Vagina (tissue), 2 donors: Measurements from ENCODE around the gene LRRTM3. TPM values are rescaled to one million over a fixed set of nuclear protein-coding genes. Genes with fewer than 3 reads are reported as not detected.

Source experiments
- DNase-seq, 2 donors: peaks; one replicate each; pipeline ENCODE4 v3.0.0-alpha.2; 2017; ENCODE audit errors: extremely low spot score in 2 of 2
- H3K27ac ChIP-seq: fragments of 200-600 bp; sonication (generic); one replicate; pipeline ENCODE4 v1.5.1; 2019
- H3K27me3 ChIP-seq: fragments of 200-600 bp; sonication (generic); one replicate; pipeline ENCODE4 v1.5.1; 2019
- H3K36me3 ChIP-seq, 2 donors: fragments of 200-600 bp; sonication (generic); one replicate each; pipeline ENCODE4 v1.5.1; 2017 to 2019
- H3K4me1 ChIP-seq: fragments of 200-600 bp; sonication (generic); one replicate; pipeline ENCODE4 v1.5.1; 2019
- H3K4me3 ChIP-seq, 2 donors: fragments of 200-600 bp; sonication (generic); 1 replicate in 1 of 2; 2 replicates in 1 of 2; pipeline ENCODE4 v1.5.1; 2016 to 2019
- H3K9me3 ChIP-seq: fragments of 200-600 bp; sonication (generic); one replicate; pipeline ENCODE4 v1.5.1; 2019
- CTCF ChIP-seq, 3 experiments: fragments of 450-650 bp in 2 of 3; fragments of 200-600 bp in 1 of 3; sonication (generic) in 1 of 3; IDR thresholded peaks; one replicate each; pipeline ENCODE4 v1.5.1; 2017 to 2019; ENCODE audit warnings: antibody characterized with exemption in 3 of 3, mild to moderate bottlenecking in 2 of 3, moderate library complexity in 2 of 3
- POLR2A ChIP-seq, 2 donors: fragments of 450-650 bp; IDR thresholded peaks; one replicate each; pipeline ENCODE4 v1.6.1; 2017; ENCODE audit warnings: antibody characterized with exemption in 2 of 2, mild to moderate bottlenecking in 2 of 2, moderate library complexity in 2 of 2
- POLR2AphosphoS5 ChIP-seq, 2 donors: sonication (generic); formaldehyde crosslinking; IDR thresholded peaks; one replicate each; pipeline ENCODE4 v1.9.0; 2017; ENCODE audit warnings: antibody characterized with exemption in 2 of 2, mild to moderate bottlenecking in 2 of 2, low read depth in 1 of 2; ENCODE audit not compliant: insufficient read depth in 1 of 2
- intact Hi-C: fragments of 100-400 bp; cut with DNase I; formaldehyde crosslinking; loops from one replicate; pipeline ENCODE4 v1.15.1; 2023
- total RNA-seq: library from RNA; depleted of rRNA; stranded (reverse); fragments of >200 nt; gene quantifications from one replicate; pipeline ENCODE4 v1.2.3, GENCODE V29; 2016

The LRRTM3 gene
- total RNA-seq, 1 donor from 2014 or later: 0.25 TPM

DNA sequence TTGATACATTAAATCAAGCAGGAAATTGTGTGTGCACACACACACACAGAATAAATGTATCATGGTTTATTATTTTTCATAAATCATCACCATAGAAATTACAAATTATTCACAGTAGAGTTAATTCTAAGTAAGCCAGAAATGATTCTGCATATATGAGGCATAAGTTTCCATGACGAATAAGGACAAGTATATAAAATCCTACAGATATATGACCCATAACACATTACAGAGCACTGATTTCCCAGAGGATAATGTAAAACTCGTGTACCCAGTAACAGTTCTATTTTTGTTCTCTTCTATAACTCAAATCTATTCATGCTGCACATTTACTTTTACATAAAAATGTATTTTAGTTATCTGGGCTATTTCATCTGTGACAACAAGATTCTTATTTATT, 169.7 kb downstream of the LRRTM3 start:
- Histone ChIP-seq H3K27me3 (no peaks in the 10 kb centered on the region), H3K36me3 (no peaks in the 10 kb centered on the region), H3K4me1 (no peaks in the 10 kb centered on the region), H3K4me3 (no peak overlapping the region), H3K27ac (no peak overlapping the region), H3K9me3 (no peaks in the 10 kb centered on the region)
- no peak for DNase-seq
- intact Hi-C loops: no loop called here
- TF ChIP-seq CTCF (IDR thresholded peaks at IDR 0.05) (no peak), POLR2A (IDR thresholded peaks at IDR 0.05) (no peak), POLR2AphosphoS5 (IDR thresholded peaks at IDR 0.05; ENCODE audit: insufficient read depth in 1 of 2, low read depth in 1 of 2) (no peak)

DNA sequence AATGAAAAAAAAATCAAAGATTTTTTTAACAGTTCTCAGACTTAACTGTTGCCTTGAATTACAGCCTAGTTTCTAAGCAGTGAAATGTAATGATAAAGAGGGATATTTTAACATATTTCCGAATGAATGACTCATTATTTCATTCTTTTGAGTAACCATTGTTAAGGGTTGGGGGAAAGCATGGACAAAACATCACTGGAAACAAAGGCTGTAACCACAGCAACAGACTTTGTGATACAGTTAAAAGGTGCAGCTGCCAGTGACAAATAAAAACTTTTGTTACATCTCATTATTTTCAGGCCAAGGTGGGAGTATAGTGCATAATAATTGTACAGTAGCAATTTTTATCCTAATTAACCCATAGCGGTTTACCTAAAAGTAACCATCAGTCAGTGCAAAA, 172.6 kb downstream of the LRRTM3 start:
- intact Hi-C loops: no loop called here
- no peaks in the 10 kb centered on the region for H3K36me3 ChIP-seq
- no peak for TF ChIP-seq POLR2AphosphoS5 (IDR thresholded peaks at IDR 0.05; ENCODE audit: insufficient read depth in 1 of 2, low read depth in 1 of 2)
- no peak for TF ChIP-seq CTCF (IDR thresholded peaks at IDR 0.05)
- no peak for TF ChIP-seq POLR2A (IDR thresholded peaks at IDR 0.05)
- no peak overlapping the region for H3K27ac ChIP-seq
- no peaks in the 10 kb centered on the region for H3K27me3 ChIP-seq
- no peak for DNase-seq
- no peaks in the 10 kb centered on the region for H3K4me1 ChIP-seq
- H3K9me3 ChIP-seq: no peaks in the 10 kb centered on the region
- H3K4me3 ChIP-seq: no peak overlapping the region

- no peak for TF ChIP-seq POLR2AphosphoS5 (IDR thresholded peaks at IDR 0.05; ENCODE audit: insufficient read depth in 1 of 2, low read depth in 1 of 2)
- no peak for TF ChIP-seq CTCF (IDR thresholded peaks at IDR 0.05)
- no peak for TF ChIP-seq POLR2A (IDR thresholded peaks at IDR 0.05)
- no peak for DNase-seq
- Histone ChIP-seq H3K4me1 (no peaks in the 10 kb centered on the region), H3K27ac (no peak overlapping the region), H3K36me3 (no peaks in the 10 kb centered on the region), H3K4me3 (no peak overlapping the region), H3K9me3 (no peaks in the 10 kb centered on the region), H3K27me3 (no peaks in the 10 kb centered on the region)
- intact Hi-C loops: no loop called here
These were observed 175.1 kb downstream of the LRRTM3 start for GRCh38 chr10:67100951-67101350.

- no peak for DNase-seq
- no peak overlapping the region for H3K27ac ChIP-seq
- intact Hi-C loops: no loop called here
These were observed 181.8 kb downstream of the LRRTM3 start for GRCh38 chr10:67107670-67108069.

GRCh38 chr10:67110286-67110685, 184.4 kb downstream of the LRRTM3 start:
- no peak for DNase-seq
- Histone ChIP-seq H3K9me3 (no peaks in the 10 kb centered on the region), H3K36me3 (no peaks in the 10 kb centered on the region), H3K27me3 (no peaks in the 10 kb centered on the region), H3K4me1 (no peaks in the 10 kb centered on the region), H3K27ac (no peak overlapping the region), H3K4me3 (no peak overlapping the region)
- intact Hi-C loops: no loop called here
- TF ChIP-seq CTCF (IDR thresholded peaks at IDR 0.05): no peak
- TF ChIP-seq POLR2A (IDR thresholded peaks at IDR 0.05): no peak
- no peak for TF ChIP-seq POLR2AphosphoS5 (IDR thresholded peaks at IDR 0.05; ENCODE audit: insufficient read depth in 1 of 2, low read depth in 1 of 2)

More at GRCh38 chr10:67107670-67108069, 181.8 kb downstream of the LRRTM3 start:
- no peaks in the 10 kb centered on the region for H3K9me3 ChIP-seq
- H3K27me3 ChIP-seq: no peaks in the 10 kb centered on the region
- H3K4me1 ChIP-seq: no peaks in the 10 kb centered on the region
- no peak overlapping the region for H3K4me3 ChIP-seq
- TF ChIP-seq POLR2A (IDR thresholded peaks at IDR 0.05): no peak
- TF ChIP-seq POLR2AphosphoS5 (IDR thresholded peaks at IDR 0.05; ENCODE audit: insufficient read depth in 1 of 2, low read depth in 1 of 2): no peak
- no peak for TF ChIP-seq CTCF (IDR thresholded peaks at IDR 0.05)
- H3K36me3 ChIP-seq: no peaks in the 10 kb centered on the region
